ENCODE measurements around the gene ZNF804A. TPM values are rescaled to one million over a fixed set of nuclear protein-coding genes. Genes with fewer than 3 reads are reported as not detected.

ZNF804A gene
- total RNA-seq, 1 donor from 2014 or later: not detected

- H3K27me3 ChIP-seq (ENCODE audit: control insufficient read depth, insufficient read depth, low read length): peaks cover 4% of the 10 kb centered on the region
- TF ChIP-seq CTCF (IDR thresholded peaks at IDR 0.05; ENCODE audit: insufficient read depth, low read length, poor library complexity, severe bottlenecking): no peak
Observed at GRCh38 chr2:184598002-184598315, 370 bp upstream of the ZNF804A start.

DNA sequence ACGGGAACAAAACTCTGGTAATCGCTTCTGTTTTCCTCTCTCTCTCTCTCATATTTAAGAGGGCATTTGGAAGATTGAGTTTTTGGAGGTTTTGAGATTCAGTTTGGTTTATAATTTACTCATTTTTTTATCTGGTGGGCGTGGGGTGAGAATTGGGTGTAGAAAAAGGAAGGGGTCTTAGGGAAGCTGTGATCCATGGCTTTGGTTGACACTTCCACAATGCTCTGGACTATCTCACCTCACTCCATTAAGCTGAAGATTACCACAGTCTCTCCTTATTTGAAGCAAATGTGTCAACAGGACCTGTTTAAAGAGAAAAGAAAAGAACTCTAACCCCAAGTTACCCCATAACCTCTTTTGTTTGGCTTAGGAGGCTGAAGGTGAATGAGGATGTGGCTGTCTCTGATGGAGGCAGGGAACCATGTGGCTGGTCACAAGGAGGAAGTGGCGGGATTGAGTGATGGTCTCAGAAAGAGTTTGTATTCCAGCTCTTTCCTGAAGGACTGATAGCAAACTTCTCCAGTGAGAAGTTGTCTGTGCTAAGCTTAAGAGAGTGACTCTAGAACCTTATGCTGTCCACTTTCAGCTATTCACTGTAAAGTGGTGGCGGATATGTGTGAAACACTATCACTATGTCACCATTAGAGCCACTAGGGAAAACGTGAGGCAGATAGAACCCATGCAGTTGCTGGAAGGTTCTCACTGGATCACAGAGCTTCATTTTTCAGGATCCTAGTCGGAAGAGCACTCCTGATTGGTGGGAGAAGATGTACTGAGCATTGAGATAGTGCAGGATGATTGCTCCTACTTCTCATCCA lies 934 bp downstream of the ZNF804A start:
- H3K4me3 ChIP-seq (ENCODE audit: low read depth, low read length): peak overlapping the region; percentile 51
- H3K36me3 ChIP-seq (ENCODE audit: control insufficient read depth, insufficient read depth, low read length): no peaks in the 10 kb centered on the region
- no peak for TF ChIP-seq CTCF (IDR thresholded peaks at IDR 0.05; ENCODE audit: insufficient read depth, low read length, poor library complexity, severe bottlenecking)
- H3K27me3 ChIP-seq (ENCODE audit: control insufficient read depth, insufficient read depth, low read length): peaks cover 4% of the 10 kb centered on the region
- no peak for DNase-seq (ENCODE audit: low read depth)

More at GRCh38 chr2:184598002-184598315, 370 bp upstream of the ZNF804A start:
- Histone ChIP-seq H3K4me3 (ENCODE audit: low read depth, low read length) (peak overlapping the region; percentile 51), H3K36me3 (ENCODE audit: control insufficient read depth, insufficient read depth, low read length) (no peaks in the 10 kb centered on the region)
- no peak for DNase-seq (ENCODE audit: low read depth)

- no peak overlapping the region for H3K4me3 ChIP-seq (ENCODE audit: low read depth, low read length)
- TF ChIP-seq CTCF (IDR thresholded peaks at IDR 0.05; ENCODE audit: insufficient read depth, low read length, poor library complexity, severe bottlenecking): no peak
- no peak for DNase-seq (ENCODE audit: low read depth)
- H3K27me3 ChIP-seq (ENCODE audit: control insufficient read depth, insufficient read depth, low read length): peaks cover 4% of the 10 kb centered on the region
- no peaks in the 10 kb centered on the region for H3K36me3 ChIP-seq (ENCODE audit: control insufficient read depth, insufficient read depth, low read length)
Observed at GRCh38 chr2:184599872-184600222, 1.5 kb downstream of the ZNF804A start.

- DNase-seq (ENCODE audit: low read depth): no peak
- no peak for TF ChIP-seq CTCF (IDR thresholded peaks at IDR 0.05; ENCODE audit: insufficient read depth, low read length, poor library complexity, severe bottlenecking)
- H3K4me3 ChIP-seq (ENCODE audit: low read depth, low read length): no peak overlapping the region
- H3K36me3 ChIP-seq (ENCODE audit: control insufficient read depth, insufficient read depth, low read length): no peaks in the 10 kb centered on the region
- peaks cover 4% of the 10 kb centered on the region for H3K27me3 ChIP-seq (ENCODE audit: control insufficient read depth, insufficient read depth, low read length)
Observed at GRCh38 chr2:184602734-184603133, 4.4 kb downstream of the ZNF804A start.

DNA sequence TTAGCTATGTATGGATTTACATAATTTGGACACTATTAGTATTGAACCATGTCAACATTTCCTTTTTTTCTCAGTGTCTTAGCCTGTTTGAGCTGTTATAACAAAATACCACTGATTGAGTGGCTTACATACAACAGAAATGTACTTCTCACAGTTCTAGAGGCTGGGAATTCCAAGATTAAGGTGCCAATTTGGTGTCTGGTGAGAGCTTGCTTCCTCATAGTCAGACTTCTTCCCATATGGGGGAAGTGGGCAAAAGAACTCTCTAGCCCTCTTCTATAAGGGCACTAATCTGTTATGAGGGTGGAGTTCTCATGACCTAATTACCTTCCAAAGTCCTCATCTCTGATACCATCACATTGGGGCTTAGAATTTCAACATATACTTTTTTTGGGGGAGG lies 12.6 kb downstream of the ZNF804A start:
- Histone ChIP-seq H3K4me3 (ENCODE audit: low read depth, low read length) (no peak overlapping the region), H3K27me3 (ENCODE audit: control insufficient read depth, insufficient read depth, low read length) (no peaks in the 10 kb centered on the region), H3K36me3 (ENCODE audit: control insufficient read depth, insufficient read depth, low read length) (no peaks in the 10 kb centered on the region)
- no peak for TF ChIP-seq CTCF (IDR thresholded peaks at IDR 0.05; ENCODE audit: insufficient read depth, low read length, poor library complexity, severe bottlenecking)
- no peak for DNase-seq (ENCODE audit: low read depth)
